Measurements from ENCODE around the gene KRT33A. TPM values are rescaled to one million over a fixed set of nuclear protein-coding genes. Genes with fewer than 3 reads are reported as not detected.

KRT33A gene
- total and polyA plus RNA-seq, 2 experiments from 2014 or later = not detected

DNA sequence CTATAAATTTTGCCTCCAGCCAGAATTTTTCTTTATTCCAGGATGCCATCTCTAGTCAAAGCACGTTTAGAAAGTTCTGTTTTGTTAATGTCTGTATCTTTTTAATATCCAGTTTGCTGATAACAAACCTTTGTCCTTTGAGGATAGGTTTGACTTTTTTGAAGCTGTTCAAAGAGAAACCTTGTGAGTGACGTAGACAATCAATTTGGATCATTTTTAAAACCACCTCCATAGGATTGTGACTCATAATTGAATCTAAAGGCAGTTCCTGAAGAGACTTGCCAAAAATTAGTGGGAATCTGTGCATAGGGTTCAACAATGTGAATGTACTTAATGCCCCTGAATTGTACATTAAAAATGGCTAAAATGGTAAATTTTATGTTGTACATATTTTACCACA lies 40.9 kb upstream of the KRT33A start:
- Mint-ChIP-seq H3K36me3 (ENCODE audit: low read depth) (no peaks in the 10 kb centered on the region), H3K4me1 (no peaks in the 10 kb centered on the region), H3K27ac (no peak overlapping the region), H3K27me3 (ENCODE audit: insufficient read depth, low read depth, poor library complexity) (no peaks in the 10 kb centered on the region), H3K9me3 (peaks cover 6% of the 10 kb centered on the region; the same call in 2 of the 3 replicates), H3K4me3 (no peak overlapping the region)
- H2AFZ ChIP-seq = no peak overlapping the region
- no peak for ATAC-seq
- TF ChIP-seq JUNB (IDR thresholded peaks at IDR 0.05; ENCODE audit: unreplicated experiment) = no peak
- TF ChIP-seq, protein P1, sequence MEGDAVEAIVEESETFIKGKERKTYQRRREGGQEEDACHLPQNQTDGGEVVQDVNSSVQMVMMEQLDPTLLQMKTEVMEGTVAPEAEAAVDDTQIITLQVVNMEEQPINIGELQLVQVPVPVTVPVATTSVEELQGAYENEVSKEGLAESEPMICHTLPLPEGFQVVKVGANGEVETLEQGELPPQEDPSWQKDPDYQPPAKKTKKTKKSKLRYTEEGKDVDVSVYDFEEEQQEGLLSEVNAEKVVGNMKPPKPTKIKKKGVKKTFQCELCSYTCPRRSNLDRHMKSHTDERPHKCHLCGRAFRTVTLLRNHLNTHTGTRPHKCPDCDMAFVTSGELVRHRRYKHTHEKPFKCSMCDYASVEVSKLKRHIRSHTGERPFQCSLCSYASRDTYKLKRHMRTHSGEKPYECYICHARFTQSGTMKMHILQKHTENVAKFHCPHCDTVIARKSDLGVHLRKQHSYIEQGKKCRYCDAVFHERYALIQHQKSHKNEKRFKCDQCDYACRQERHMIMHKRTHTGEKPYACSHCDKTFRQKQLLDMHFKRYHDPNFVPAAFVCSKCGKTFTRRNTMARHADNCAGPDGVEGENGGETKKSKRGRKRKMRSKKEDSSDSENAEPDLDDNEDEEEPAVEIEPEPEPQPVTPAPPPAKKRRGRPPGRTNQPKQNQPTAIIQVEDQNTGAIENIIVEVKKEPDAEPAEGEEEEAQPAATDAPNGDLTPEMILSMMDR (conservative IDR thresholded peaks at IDR 0.05; ENCODE audit: low read depth in 2 of 2) = no peak
- no peak for TF ChIP-seq CREB1 (CRISPR knock-in tag; IDR thresholded peaks at IDR 0.05; ENCODE audit: low read depth)
- no peaks in the 10 kb centered on the region for H3K4me1 ChIP-seq (ENCODE audit: insufficient read depth)
- H3K4me3 ChIP-seq = no peak overlapping the region
- H3F3A ChIP-seq (replicated peaks; ENCODE audit: low read depth) = no peaks in the 10 kb centered on the region
- H3K36me3 ChIP-seq (ENCODE audit: insufficient read depth) = no peaks in the 10 kb centered on the region
- no peaks in the 10 kb centered on the region for H3K79me2 ChIP-seq (replicated peaks; ENCODE audit: insufficient read depth)
- H3K27ac ChIP-seq (ENCODE audit: low read depth) = no peak overlapping the region
- no peak for DNase-seq (ENCODE audit: low spot score)
- H4K20me1 ChIP-seq (replicated peaks; ENCODE audit: insufficient read depth) = no peaks in the 10 kb centered on the region
- no peak overlapping the region for H3K4me2 ChIP-seq
- no peaks in the 10 kb centered on the region for H3K27me3 ChIP-seq (ENCODE audit: insufficient read depth)
- peaks cover 9% of the 10 kb centered on the region for H3K9me2 ChIP-seq (ENCODE audit: insufficient read depth)

DNA sequence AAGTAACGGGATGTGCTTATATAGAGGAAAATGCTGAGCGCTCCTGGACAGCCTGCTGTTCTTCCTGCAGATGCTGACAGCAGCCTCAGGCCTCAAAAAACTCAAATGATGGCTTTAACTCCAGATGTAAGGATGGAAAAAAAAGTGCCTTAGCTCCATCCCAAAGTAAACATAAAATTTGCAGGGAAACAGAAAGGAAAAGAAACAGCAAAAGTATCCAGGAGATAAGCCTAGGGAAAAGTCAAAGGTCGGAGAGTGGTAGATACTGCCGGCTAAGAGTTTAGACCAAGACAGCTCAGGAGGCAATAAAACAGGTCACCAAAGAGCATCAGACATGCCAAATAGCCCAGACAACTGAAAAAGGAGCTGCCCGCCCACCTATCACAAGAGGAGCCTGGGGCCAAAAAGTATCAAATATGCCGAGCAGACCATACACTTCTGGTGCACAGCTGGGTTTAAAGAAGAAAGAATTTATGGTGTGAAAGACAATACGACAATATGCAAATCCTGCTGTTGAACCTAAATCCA lies 39.8 kb upstream of the KRT33A start:
- H3K36me3 ChIP-seq (ENCODE audit: insufficient read depth) = no peaks in the 10 kb centered on the region
- no peaks in the 10 kb centered on the region for H3K27me3 Mint-ChIP-seq (ENCODE audit: insufficient read depth, low read depth, poor library complexity)
- H3K9me2 ChIP-seq (ENCODE audit: insufficient read depth) = peaks cover 9% of the 10 kb centered on the region
- H3K27me3 ChIP-seq (ENCODE audit: insufficient read depth) = no peaks in the 10 kb centered on the region
- DNase-seq (ENCODE audit: low spot score) (no peak), ATAC-seq (no peak)
- H3K9me3 Mint-ChIP-seq = peaks cover 9% of the 10 kb centered on the region; the same call in 2 of the 3 replicates
- no peaks in the 10 kb centered on the region for H3K4me1 ChIP-seq (ENCODE audit: insufficient read depth)
- no peak overlapping the region for H3K27ac Mint-ChIP-seq
- no peak overlapping the region for H2AFZ ChIP-seq
- no peak overlapping the region for H3K4me2 ChIP-seq
- no peak overlapping the region for H3K27ac ChIP-seq (ENCODE audit: low read depth)
- H3K4me3 Mint-ChIP-seq = no peak overlapping the region
- no peaks in the 10 kb centered on the region; the same call in 2 of the 3 replicates for H3K36me3 Mint-ChIP-seq (ENCODE audit: low read depth)
- H3F3A ChIP-seq (replicated peaks; ENCODE audit: low read depth) = no peaks in the 10 kb centered on the region
- H3K4me1 Mint-ChIP-seq = no peaks in the 10 kb centered on the region
- no peaks in the 10 kb centered on the region for H3K79me2 ChIP-seq (replicated peaks; ENCODE audit: insufficient read depth)
- no peaks in the 10 kb centered on the region for H4K20me1 ChIP-seq (replicated peaks; ENCODE audit: insufficient read depth)
- H3K4me3 ChIP-seq = no peak overlapping the region
- TF ChIP-seq CREB1 (CRISPR knock-in tag; IDR thresholded peaks at IDR 0.05; ENCODE audit: low read depth) (no peak), EZH2phosphoT487 (IDR thresholded peaks at IDR 0.05; ENCODE audit: unreplicated experiment) (no peak), ZNF114 (CRISPR knock-in tag; IDR thresholded peaks at IDR 0.05) (no peak), POLR2AphosphoS5 (IDR thresholded peaks at IDR 0.05; ENCODE audit: low read depth) (no peak), NANOG (IDR thresholded peaks at IDR 0.05; ENCODE audit: borderline replicate concordance) (no peak), EZH2 (IDR thresholded peaks at IDR 0.05; ENCODE audit: low read depth, unreplicated experiment) (no peak), STAT1 (IDR thresholded peaks at IDR 0.05; ENCODE audit: unreplicated experiment) (no peak)
- TF ChIP-seq, protein P2, sequence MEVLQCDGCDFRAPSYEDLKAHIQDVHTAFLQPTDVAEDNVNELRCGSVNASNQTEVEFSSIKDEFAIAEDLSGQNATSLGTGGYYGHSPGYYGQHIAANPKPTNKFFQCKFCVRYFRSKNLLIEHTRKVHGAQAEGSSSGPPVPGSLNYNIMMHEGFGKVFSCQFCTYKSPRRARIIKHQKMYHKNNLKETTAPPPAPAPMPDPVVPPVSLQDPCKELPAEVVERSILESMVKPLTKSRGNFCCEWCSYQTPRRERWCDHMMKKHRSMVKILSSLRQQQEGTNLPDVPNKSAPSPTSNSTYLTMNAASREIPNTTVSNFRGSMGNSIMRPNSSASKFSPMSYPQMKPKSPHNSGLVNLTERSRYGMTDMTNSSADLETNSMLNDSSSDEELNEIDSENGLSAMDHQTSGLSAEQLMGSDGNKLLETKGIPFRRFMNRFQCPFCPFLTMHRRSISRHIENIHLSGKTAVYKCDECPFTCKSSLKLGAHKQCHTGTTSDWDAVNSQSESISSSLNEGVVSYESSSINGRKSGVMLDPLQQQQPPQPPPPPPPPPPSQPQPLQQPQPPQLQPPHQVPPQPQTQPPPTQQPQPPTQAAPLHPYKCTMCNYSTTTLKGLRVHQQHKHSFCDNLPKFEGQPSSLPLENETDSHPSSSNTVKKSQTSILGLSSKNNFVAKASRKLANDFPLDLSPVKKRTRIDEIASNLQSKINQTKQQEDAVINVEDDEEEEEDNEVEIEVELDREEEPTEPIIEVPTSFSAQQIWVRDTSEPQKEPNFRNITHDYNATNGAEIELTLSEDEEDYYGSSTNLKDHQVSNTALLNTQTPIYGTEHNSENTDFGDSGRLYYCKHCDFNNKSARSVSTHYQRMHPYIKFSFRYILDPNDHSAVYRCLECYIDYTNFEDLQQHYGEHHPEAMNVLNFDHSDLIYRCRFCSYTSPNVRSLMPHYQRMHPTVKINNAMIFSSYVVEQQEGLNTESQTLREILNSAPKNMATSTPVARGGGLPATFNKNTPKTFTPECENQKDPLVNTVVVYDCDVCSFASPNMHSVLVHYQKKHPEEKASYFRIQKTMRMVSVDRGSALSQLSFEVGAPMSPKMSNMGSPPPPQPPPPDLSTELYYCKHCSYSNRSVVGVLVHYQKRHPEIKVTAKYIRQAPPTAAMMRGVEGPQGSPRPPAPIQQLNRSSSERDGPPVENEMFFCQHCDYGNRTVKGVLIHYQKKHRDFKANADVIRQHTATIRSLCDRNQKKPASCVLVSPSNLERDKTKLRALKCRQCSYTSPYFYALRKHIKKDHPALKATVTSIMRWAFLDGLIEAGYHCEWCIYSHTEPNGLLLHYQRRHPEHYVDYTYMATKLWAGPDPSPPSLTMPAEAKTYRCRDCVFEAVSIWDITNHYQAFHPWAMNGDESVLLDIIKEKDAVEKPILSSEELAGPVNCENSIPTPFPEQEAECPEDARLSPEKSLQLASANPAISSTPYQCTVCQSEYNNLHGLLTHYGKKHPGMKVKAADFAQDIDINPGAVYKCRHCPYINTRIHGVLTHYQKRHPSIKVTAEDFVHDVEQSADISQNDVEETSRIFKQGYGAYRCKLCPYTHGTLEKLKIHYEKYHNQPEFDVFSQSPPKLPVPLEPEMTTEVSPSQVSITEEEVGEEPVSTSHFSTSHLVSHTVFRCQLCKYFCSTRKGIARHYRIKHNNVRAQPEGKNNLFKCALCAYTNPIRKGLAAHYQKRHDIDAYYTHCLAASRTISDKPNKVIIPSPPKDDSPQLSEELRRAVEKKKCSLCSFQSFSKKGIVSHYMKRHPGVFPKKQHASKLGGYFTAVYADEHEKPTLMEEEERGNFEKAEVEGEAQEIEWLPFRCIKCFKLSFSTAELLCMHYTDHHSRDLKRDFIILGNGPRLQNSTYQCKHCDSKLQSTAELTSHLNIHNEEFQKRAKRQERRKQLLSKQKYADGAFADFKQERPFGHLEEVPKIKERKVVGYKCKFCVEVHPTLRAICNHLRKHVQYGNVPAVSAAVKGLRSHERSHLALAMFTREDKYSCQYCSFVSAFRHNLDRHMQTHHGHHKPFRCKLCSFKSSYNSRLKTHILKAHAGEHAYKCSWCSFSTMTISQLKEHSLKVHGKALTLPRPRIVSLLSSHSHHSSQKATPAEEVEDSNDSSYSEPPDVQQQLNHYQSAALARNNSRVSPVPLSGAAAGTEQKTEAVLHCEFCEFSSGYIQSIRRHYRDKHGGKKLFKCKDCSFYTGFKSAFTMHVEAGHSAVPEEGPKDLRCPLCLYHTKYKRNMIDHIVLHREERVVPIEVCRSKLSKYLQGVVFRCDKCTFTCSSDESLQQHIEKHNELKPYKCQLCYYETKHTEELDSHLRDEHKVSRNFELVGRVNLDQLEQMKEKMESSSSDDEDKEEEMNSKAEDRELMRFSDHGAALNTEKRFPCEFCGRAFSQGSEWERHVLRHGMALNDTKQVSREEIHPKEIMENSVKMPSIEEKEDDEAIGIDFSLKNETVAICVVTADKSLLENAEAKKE (CRISPR knock-in tag; IDR thresholded peaks at IDR 0.05) = no peak
- TF ChIP-seq, protein P1 (conservative IDR thresholded peaks at IDR 0.05; ENCODE audit: low read depth in 2 of 2) = no peak
- TF ChIP-seq, protein P3, sequence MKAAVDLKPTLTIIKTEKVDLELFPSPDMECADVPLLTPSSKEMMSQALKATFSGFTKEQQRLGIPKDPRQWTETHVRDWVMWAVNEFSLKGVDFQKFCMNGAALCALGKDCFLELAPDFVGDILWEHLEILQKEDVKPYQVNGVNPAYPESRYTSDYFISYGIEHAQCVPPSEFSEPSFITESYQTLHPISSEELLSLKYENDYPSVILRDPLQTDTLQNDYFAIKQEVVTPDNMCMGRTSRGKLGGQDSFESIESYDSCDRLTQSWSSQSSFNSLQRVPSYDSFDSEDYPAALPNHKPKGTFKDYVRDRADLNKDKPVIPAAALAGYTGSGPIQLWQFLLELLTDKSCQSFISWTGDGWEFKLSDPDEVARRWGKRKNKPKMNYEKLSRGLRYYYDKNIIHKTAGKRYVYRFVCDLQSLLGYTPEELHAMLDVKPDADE (IDR thresholded peaks at IDR 0.05) = no peak

All from GM23338 (cell line).